Testis (tissue), 2 donors: ENCODE results near the gene MPP4.

ENCODE experiments used
- POLR2A ChIP-seq: fragments of 450-650 bp; IDR thresholded peaks from one replicate; pipeline ENCODE4 v1.6.1; 2017; ENCODE audit warnings: antibody characterized with exemption, mild to moderate bottlenecking, moderate library complexity
- TF ChIP-seq, protein P1 (sequence below), 3 experiments: fragments of 450-650 bp in 2 of 3; fragments of 200-600 bp in 1 of 3; sonication (generic) in 1 of 3; IDR thresholded peaks; one replicate each; pipeline ENCODE4 v1.5.1; 2016 to 2019; ENCODE audit warnings: antibody characterized with exemption in 3 of 3, mild to moderate bottlenecking in 2 of 3, moderate library complexity in 1 of 3

DNA sequence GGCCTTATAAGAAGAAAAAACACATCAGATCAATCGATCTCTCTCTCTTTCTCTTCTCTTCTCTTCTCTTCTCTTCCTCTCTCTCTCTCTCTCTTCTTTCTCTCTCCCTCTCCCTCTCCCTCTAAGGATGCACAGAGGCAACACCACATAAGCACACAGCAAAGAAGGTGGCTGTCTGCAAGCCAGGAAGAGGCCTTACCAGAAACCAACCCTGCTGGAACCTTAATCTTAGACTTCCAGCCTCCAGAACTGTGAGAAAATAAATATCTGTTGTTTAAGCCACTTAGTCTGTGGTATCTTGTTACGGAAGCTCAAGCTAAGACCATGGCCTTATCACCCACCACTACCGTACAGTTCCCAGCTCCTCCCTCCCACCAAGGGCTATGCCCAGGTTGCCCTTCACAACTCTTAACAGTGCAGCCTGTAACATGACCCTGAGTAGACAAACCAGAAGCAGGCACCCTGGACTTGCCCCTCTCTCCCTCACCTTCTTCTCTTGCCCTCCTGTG lies 30.0 kb downstream of the MPP4 start:
- TF ChIP-seq, protein P1, sequence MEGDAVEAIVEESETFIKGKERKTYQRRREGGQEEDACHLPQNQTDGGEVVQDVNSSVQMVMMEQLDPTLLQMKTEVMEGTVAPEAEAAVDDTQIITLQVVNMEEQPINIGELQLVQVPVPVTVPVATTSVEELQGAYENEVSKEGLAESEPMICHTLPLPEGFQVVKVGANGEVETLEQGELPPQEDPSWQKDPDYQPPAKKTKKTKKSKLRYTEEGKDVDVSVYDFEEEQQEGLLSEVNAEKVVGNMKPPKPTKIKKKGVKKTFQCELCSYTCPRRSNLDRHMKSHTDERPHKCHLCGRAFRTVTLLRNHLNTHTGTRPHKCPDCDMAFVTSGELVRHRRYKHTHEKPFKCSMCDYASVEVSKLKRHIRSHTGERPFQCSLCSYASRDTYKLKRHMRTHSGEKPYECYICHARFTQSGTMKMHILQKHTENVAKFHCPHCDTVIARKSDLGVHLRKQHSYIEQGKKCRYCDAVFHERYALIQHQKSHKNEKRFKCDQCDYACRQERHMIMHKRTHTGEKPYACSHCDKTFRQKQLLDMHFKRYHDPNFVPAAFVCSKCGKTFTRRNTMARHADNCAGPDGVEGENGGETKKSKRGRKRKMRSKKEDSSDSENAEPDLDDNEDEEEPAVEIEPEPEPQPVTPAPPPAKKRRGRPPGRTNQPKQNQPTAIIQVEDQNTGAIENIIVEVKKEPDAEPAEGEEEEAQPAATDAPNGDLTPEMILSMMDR (IDR thresholded peaks at IDR 0.05), result no peak
- no peak for TF ChIP-seq POLR2A
